ENCODE results near the gene SLCO3A1.

GRCh38 chr15:91944331-91944730, 90.8 kb downstream of the SLCO3A1 start:
- no peak for TF ChIP-seq CTCF (IDR thresholded peaks at IDR 0.05)
- no peak for TF ChIP-seq POLR2A (IDR thresholded peaks at IDR 0.05)
